Endodermal cell (in vitro differentiated cells): ENCODE measurements around the gene EMILIN2. TPM values are rescaled to one million over a fixed set of nuclear protein-coding genes. Genes with fewer than 3 reads are reported as not detected.
"Not testable (repeated sequence)": the region's sequence is repeated elsewhere in the genome, so short reads cannot be mapped to it uniquely, and the experiment has no call there.

ENCODE experiments used
- DNase-seq: peaks from one replicate; pipeline ENCODE4 v3.0.0-alpha.2; 2017
- H3K27ac ChIP-seq: 2 replicates; pipeline ENCODE4 v1.5.1; 2013; ENCODE audit warnings: mild to moderate bottlenecking, low read depth, low read length, moderate library complexity
- H3K27me3 ChIP-seq: 2 replicates; pipeline ENCODE4 v1.6.1; 2013; ENCODE audit warnings: mild to moderate bottlenecking, low read length, moderate library complexity; ENCODE audit not compliant: insufficient read depth, control insufficient read depth, poor library complexity, severe bottlenecking
- H3K36me3 ChIP-seq: 2 replicates; pipeline ENCODE4 v1.7.0; 2013; ENCODE audit warnings: mild to moderate bottlenecking, low read length, moderate library complexity; ENCODE audit not compliant: control insufficient read depth, insufficient read depth
- H3K4me1 ChIP-seq: one replicate; pipeline ENCODE4 v1.7.0; 2013; ENCODE audit warnings: low read length; ENCODE audit not compliant: control insufficient read depth, insufficient read depth
- H3K4me3 ChIP-seq: 2 replicates; pipeline ENCODE4 v1.5.1; 2013; ENCODE audit warnings: mild to moderate bottlenecking, low read length, moderate library complexity
- H3K9ac ChIP-seq: 2 replicates; pipeline ENCODE4 v1.6.1; 2013; ENCODE audit warnings: mild to moderate bottlenecking, low read length, moderate library complexity; ENCODE audit not compliant: poor library complexity, severe bottlenecking; ENCODE audit errors: extremely low read depth
- H3K9me3 ChIP-seq: 2 replicates; pipeline ENCODE4 v1.6.1; 2013; ENCODE audit warnings: mild to moderate bottlenecking, low read length, moderate library complexity; ENCODE audit not compliant: control insufficient read depth
- H3K27ac Mint-ChIP-seq: 2 replicates; pipeline ENCODE4 v1.8.0; 2020; ENCODE audit warnings: mixed read lengths
- H3K27me3 Mint-ChIP-seq: 2 replicates; pipeline ENCODE4 v1.8.0; 2021; ENCODE audit warnings: mild to moderate bottlenecking, mixed read lengths; ENCODE audit not compliant: insufficient read depth
- H3K36me3 Mint-ChIP-seq: 2 replicates; pipeline ENCODE4 v1.8.0; 2020; ENCODE audit warnings: low read depth, mixed read lengths
- H3K4me1 Mint-ChIP-seq: 2 replicates; pipeline ENCODE4 v1.8.0; 2020; ENCODE audit warnings: mixed read lengths
- H3K4me3 Mint-ChIP-seq: 2 replicates; pipeline ENCODE4 v1.8.0; 2020; ENCODE audit warnings: mild to moderate bottlenecking, moderate library complexity, mixed read lengths
- H3K9me3 Mint-ChIP-seq: 2 replicates; pipeline ENCODE4 v1.8.0; 2020; ENCODE audit warnings: mild to moderate bottlenecking, mixed read lengths
- WGBS, 2 experiments: methylation state at CpG; one replicate each; pipeline versions ENCODE4 v1.1.5 to v1.1.7; 2013; ENCODE audit warnings: missing lambda C conversion rate in 2 of 2, mixed read lengths in 1 of 2; ENCODE audit not compliant: insufficient coverage in 1 of 2, insufficient read length in 1 of 2; 5-methylcytosine and 5-hydroxymethylcytosine counted together
- total RNA-seq, 2 donors: library from RNA; stranded (reverse); fragmentation: NEBNext Ultra II Directional in 1 of 2; extraction: Animal tissue kit (Norgen Biotek cat#: 25700) in 1 of 2; gene quantifications; 2 replicates in 1 of 2; 3 replicates in 1 of 2; pipeline ENCODE4 v1.2.1, GENCODE V29; 2021
- TF ChIP-seq, protein P1 (sequence below): fragments of 200-600 bp; sonication (generic); conservative IDR thresholded peaks from 2 replicates; pipeline ENCODE4 v1.5.0; 2021; ENCODE audit warnings: antibody characterized with exemption, mild to moderate bottlenecking

EMILIN2 gene
- total RNA-seq, 2 donors from 2014 or later = 14.2 to 16.8 TPM

DNA sequence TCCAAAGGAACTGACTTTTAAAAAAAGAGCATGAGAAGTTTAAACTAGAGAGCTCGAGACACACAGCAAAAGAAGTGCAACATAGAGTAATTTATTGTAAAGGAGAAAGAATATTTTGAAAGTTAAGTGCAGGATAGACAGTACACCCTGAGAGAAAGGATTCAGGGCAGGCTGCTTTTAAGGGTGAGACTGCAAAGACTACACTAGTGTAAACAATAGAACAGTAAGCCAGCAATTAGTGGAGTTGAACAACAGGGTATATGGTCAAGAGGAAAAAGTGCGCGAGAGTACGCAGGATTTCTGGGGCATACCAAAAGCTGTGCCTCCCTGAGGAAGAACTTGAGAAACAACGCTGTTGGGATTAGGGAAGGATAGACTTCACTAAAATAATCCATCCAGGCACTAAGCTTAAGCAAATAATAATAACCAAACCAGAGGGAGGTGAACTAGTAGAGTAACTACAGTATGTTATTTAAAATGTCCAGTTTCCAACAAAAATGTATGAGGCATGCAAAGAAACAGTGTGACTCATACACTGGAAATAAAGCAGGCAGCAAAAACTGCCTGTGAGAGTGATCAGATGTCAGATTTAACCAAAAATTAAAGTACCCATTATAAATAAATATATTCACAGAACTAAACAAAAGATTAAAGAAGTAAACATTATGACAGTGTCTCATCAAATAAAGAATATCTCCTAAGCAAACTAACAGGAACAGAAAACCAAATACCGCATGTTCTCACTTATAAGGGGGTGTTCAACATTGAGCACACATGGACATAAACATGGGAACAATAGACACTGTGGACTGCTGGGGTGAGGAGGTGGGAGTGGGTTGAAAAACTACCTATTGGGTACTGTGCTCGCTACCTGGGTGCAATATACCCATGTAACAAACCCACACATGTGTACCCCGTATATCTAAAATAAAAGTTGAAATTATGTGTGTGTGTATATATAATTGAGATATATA is 40.5 kb upstream of the EMILIN2 start:
- Histone ChIP-seq H3K4me3 (no peak overlapping the region), H3K27me3 (no peaks in the 10 kb centered on the region), H3K4me1 (no peaks in the 10 kb centered on the region), H3K27ac (no peak overlapping the region), H3K36me3 (peaks cover 33% of the 10 kb centered on the region), H3K9ac (no peak overlapping the region), H3K9me3 (peaks cover 11% of the 10 kb centered on the region)
- Mint-ChIP-seq H3K4me1 (no peaks in the 10 kb centered on the region), H3K36me3 (peaks cover 12% of the 10 kb centered on the region), H3K9me3 (peaks cover 28% of the 10 kb centered on the region), H3K27ac (no peak overlapping the region), H3K4me3 (no peak overlapping the region), H3K27me3 (no peaks in the 10 kb centered on the region)
- DNase-seq = no peak
- TF ChIP-seq, protein P1, sequence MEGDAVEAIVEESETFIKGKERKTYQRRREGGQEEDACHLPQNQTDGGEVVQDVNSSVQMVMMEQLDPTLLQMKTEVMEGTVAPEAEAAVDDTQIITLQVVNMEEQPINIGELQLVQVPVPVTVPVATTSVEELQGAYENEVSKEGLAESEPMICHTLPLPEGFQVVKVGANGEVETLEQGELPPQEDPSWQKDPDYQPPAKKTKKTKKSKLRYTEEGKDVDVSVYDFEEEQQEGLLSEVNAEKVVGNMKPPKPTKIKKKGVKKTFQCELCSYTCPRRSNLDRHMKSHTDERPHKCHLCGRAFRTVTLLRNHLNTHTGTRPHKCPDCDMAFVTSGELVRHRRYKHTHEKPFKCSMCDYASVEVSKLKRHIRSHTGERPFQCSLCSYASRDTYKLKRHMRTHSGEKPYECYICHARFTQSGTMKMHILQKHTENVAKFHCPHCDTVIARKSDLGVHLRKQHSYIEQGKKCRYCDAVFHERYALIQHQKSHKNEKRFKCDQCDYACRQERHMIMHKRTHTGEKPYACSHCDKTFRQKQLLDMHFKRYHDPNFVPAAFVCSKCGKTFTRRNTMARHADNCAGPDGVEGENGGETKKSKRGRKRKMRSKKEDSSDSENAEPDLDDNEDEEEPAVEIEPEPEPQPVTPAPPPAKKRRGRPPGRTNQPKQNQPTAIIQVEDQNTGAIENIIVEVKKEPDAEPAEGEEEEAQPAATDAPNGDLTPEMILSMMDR = no peak
- 97 to 98% methylated on average over 5 of the region's 8 CpGs for WGBS, 2 experiments

DNA sequence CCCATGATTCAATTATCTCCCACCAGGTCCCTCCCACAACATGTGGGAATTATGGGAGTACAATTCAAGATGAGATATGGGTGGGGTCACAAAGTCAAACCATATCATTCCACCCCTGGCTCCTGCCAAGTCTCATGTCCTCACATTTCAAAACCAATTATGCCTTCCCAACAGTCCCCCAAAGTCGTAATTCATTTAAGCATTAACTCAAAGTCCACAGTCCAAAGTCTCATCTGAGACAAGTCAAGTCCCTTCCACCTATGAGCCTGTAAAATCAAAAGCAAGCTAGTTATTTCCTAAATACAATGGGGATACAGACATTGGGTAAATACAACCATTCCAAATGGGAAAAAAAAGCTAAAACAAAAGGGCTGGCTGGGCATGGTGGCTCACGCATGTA is 38.2 kb upstream of the EMILIN2 start:
- H3K27me3 ChIP-seq, H3K4me3 ChIP-seq, H3K27ac Mint-ChIP-seq, H3K4me3 Mint-ChIP-seq, H3K27me3 Mint-ChIP-seq, H3K4me1 Mint-ChIP-seq, H3K27ac ChIP-seq, H3K9ac ChIP-seq, DNase-seq, H3K4me1 ChIP-seq: not testable (repeated sequence)
- 93% methylated on average over 2 of the region's 2 CpGs; no CpG with 5 or more reads in 1 of the 2 experiments for WGBS, 2 experiments
- H3K9me3 Mint-ChIP-seq = peaks cover 40% of the 10 kb centered on the region
- Histone ChIP-seq H3K9me3 (peaks cover 19% of the 10 kb centered on the region), H3K36me3 (peaks cover 12% of the 10 kb centered on the region)
- peaks cover 12% of the 10 kb centered on the region for H3K36me3 Mint-ChIP-seq

DNA sequence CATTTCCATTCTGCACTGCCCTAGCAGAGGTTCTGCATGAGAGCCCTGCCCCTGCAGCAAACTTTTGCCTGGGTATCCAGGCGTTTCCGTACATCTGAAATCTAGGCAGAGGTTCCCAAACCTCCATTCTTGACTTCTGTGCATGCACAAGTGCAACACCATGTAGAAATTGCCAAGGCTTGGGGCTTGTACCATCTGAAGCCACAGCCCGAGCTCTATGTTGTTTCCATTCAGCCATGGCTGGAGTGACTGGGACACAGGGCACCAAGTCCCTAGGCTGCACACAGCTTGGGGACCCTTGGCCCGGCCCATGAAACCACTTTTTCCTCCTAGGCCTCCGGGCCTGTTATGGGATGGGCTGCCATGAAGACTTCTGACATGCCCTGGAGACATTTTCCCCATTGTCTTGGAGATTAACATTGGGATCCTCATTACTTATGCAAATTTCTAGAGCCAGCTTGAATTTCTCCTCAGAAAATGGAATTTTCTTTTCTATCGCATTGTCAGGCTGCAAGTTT is 37.1 kb upstream of the EMILIN2 start:
- H3K27ac Mint-ChIP-seq, H3K27me3 ChIP-seq, H3K36me3 ChIP-seq, H3K4me3 ChIP-seq, H3K9ac ChIP-seq, H3K27me3 Mint-ChIP-seq, H3K4me1 Mint-ChIP-seq, H3K4me3 Mint-ChIP-seq, H3K27ac ChIP-seq, H3K4me1 ChIP-seq, DNase-seq: not testable (repeated sequence)
- Mint-ChIP-seq H3K9me3 (peaks cover 45% of the 10 kb centered on the region), H3K36me3 (peaks cover 12% of the 10 kb centered on the region)
- WGBS, 2 experiments = 86 to 89% methylated on average over 4 to 6 of the region's 6 CpGs
- H3K9me3 ChIP-seq = peaks cover 22% of the 10 kb centered on the region

DNA sequence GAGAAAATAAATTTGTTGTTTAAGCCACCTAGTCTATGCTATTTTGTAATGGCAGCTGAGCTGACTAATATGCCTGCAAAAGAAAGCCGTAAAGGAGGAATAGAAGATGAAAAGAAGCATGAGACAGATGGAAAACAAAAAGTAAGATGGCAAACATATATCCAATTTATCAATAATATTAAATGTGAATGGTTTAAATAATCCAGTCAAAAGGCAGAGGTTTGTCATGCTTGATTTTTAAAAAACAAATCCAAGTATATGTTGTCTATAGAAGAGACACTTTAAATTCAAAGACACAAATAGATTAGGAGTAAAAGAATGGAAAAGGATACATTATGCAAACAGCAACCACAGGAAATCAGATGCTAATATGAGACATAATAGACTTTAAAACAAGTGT is 35.4 kb upstream of the EMILIN2 start:
- H3K36me3 Mint-ChIP-seq = peaks cover 12% of the 10 kb centered on the region
- Histone ChIP-seq H3K4me1 (no peaks in the 10 kb centered on the region), H3K4me3 (no peak overlapping the region), H3K9ac (no peak overlapping the region), H3K27ac (no peak overlapping the region), H3K9me3 (peaks cover 31% of the 10 kb centered on the region), H3K27me3 (no peaks in the 10 kb centered on the region), H3K36me3 (no peaks in the 10 kb centered on the region)
- no peaks in the 10 kb centered on the region for H3K27me3 Mint-ChIP-seq
- 80 to 100% methylated on average over 1 of the region's 1 CpG for WGBS, 2 experiments
- no peak for DNase-seq
- H3K4me1 Mint-ChIP-seq = peaks cover under 1% of the 10 kb centered on the region
- H3K27ac Mint-ChIP-seq = no peak overlapping the region
- no peak overlapping the region for H3K4me3 Mint-ChIP-seq
- TF ChIP-seq, protein P1 = no peak
- H3K9me3 Mint-ChIP-seq = peaks cover 55% of the 10 kb centered on the region
